Calu3 (cell line): ENCODE measurements around the gene IL1RL1. TPM values are rescaled to one million over a fixed set of nuclear protein-coding genes. Genes with fewer than 3 reads are reported as not detected.

ENCODE experiments used
- BruUV-seq: library from RNA; stranded (reverse); fragments of 400-500 nt; replicated peaks from 2 replicates; lab custom pipeline; 2021; lab: Mats Ljungman, UMichigan
- CTCF ChIA-PET: fragments of 300-600 bp; sonication (Branson Sonifier 250); formaldehyde crosslinking; loops from one replicate; lab custom pipeline; 2022; ENCODE audit warnings: antibody characterized with exemption; lab: Charles Lee
- DNase-seq: peaks from one replicate; pipeline ENCODE4 v3.0.0; 2022
- H3K27ac Mint-ChIP-seq: one replicate; pipeline ENCODE4 v1.8.0; 2022; ENCODE audit warnings: mixed read lengths; ENCODE audit not compliant: unreplicated experiment
- H3K27me3 Mint-ChIP-seq: one replicate; pipeline ENCODE4 v1.8.0; 2022; ENCODE audit warnings: mixed read lengths; ENCODE audit not compliant: unreplicated experiment
- H3K36me3 Mint-ChIP-seq: one replicate; pipeline ENCODE4 v1.8.0; 2022; ENCODE audit warnings: mild to moderate bottlenecking, moderate library complexity, mixed read lengths; ENCODE audit not compliant: insufficient read depth, unreplicated experiment
- H3K4me1 Mint-ChIP-seq: one replicate; pipeline ENCODE4 v1.8.0; 2022; ENCODE audit warnings: mild to moderate bottlenecking, low read depth, mixed read lengths; ENCODE audit not compliant: unreplicated experiment
- H3K4me3 Mint-ChIP-seq: one replicate; pipeline ENCODE4 v1.8.0; 2022; ENCODE audit warnings: mild to moderate bottlenecking, low read depth, moderate library complexity, mixed read lengths; ENCODE audit not compliant: unreplicated experiment
- H3K9me3 Mint-ChIP-seq: one replicate; pipeline ENCODE4 v1.8.0; 2022; ENCODE audit warnings: low read depth, mixed read lengths; ENCODE audit not compliant: unreplicated experiment
- CTCF ChIP-seq: fragments of 200-600 bp; IDR thresholded peaks from one replicate; pipeline ENCODE4 v1.8.0; 2022; ENCODE audit warnings: antibody characterized with exemption; ENCODE audit not compliant: unreplicated experiment
- intact Hi-C: fragments of 100-400 bp; cut with micrococcal nuclease; formaldehyde crosslinking; loops from one replicate; pipeline ENCODE4 v1.10.0; 2022; ENCODE audit not compliant: unreplicated experiment
- total RNA-seq: library from RNA; stranded (reverse); gene quantifications from 2 replicates; pipeline ENCODE4 v1.2.3, GENCODE V29; 2022

Gene IL1RL1
- total RNA-seq, 1 experiment from 2014 or later, result not detected

- TF ChIP-seq CTCF, result no peak
- no peaks in the 10 kb centered on the region for H3K36me3 Mint-ChIP-seq
- peaks cover 6% of the 10 kb centered on the region for H3K9me3 Mint-ChIP-seq
- CTCF ChIA-PET, result no interaction called here
- no peak for DNase-seq
- peaks cover 39% of the 10 kb centered on the region for H3K27me3 Mint-ChIP-seq
- intact Hi-C loops, result no loop called here
- H3K4me3 Mint-ChIP-seq, result no peak overlapping the region
- H3K4me1 Mint-ChIP-seq, result no peaks in the 10 kb centered on the region
- BruUV-seq, result no TSS peak
- no peak overlapping the region for H3K27ac Mint-ChIP-seq
These were observed 32.0 kb upstream of the IL1RL1 start for GRCh38 chr2:102279391-102279735.

- DNase-seq, result no peak
- H3K9me3 Mint-ChIP-seq, result no peaks in the 10 kb centered on the region
- TF ChIP-seq CTCF, result no peak
- CTCF ChIA-PET, result no interaction called here
- intact Hi-C loops, result no loop called here
- no TSS peak for BruUV-seq
- no peaks in the 10 kb centered on the region for H3K36me3 Mint-ChIP-seq
- peaks cover 10% of the 10 kb centered on the region for H3K27me3 Mint-ChIP-seq
- no peaks in the 10 kb centered on the region for H3K4me1 Mint-ChIP-seq
- no peak overlapping the region for H3K27ac Mint-ChIP-seq
- no peak overlapping the region for H3K4me3 Mint-ChIP-seq
These were observed 28.7 kb upstream of the IL1RL1 start for GRCh38 chr2:102282678-102283091.

GRCh38 chr2:102283996-102284395, 27.4 kb upstream of the IL1RL1 start:
- H3K4me3 Mint-ChIP-seq, result no peak overlapping the region
- no peaks in the 10 kb centered on the region for H3K36me3 Mint-ChIP-seq
- H3K4me1 Mint-ChIP-seq, result no peaks in the 10 kb centered on the region
- TF ChIP-seq CTCF, result no peak
- CTCF ChIA-PET, result no interaction called here
- H3K9me3 Mint-ChIP-seq, result no peaks in the 10 kb centered on the region
- no peaks in the 10 kb centered on the region for H3K27me3 Mint-ChIP-seq
- BruUV-seq, result no TSS peak
- intact Hi-C loops, result no loop called here
- H3K27ac Mint-ChIP-seq, result no peak overlapping the region
- no peak for DNase-seq

- Mint-ChIP-seq H3K4me1 (no peaks in the 10 kb centered on the region), H3K27me3 (no peaks in the 10 kb centered on the region), H3K27ac (no peak overlapping the region), H3K9me3 (no peaks in the 10 kb centered on the region), H3K4me3 (no peak overlapping the region), H3K36me3 (no peaks in the 10 kb centered on the region)
- BruUV-seq, result no TSS peak
- CTCF ChIA-PET, result no interaction called here
- no peak for DNase-seq
- intact Hi-C loops, result no loop called here
- TF ChIP-seq CTCF, result no peak
These were observed 26.8 kb upstream of the IL1RL1 start for GRCh38 chr2:102284611-102285010.
